Measurements from ENCODE around the gene CDK12.

- TF ChIP-seq, protein P1, sequence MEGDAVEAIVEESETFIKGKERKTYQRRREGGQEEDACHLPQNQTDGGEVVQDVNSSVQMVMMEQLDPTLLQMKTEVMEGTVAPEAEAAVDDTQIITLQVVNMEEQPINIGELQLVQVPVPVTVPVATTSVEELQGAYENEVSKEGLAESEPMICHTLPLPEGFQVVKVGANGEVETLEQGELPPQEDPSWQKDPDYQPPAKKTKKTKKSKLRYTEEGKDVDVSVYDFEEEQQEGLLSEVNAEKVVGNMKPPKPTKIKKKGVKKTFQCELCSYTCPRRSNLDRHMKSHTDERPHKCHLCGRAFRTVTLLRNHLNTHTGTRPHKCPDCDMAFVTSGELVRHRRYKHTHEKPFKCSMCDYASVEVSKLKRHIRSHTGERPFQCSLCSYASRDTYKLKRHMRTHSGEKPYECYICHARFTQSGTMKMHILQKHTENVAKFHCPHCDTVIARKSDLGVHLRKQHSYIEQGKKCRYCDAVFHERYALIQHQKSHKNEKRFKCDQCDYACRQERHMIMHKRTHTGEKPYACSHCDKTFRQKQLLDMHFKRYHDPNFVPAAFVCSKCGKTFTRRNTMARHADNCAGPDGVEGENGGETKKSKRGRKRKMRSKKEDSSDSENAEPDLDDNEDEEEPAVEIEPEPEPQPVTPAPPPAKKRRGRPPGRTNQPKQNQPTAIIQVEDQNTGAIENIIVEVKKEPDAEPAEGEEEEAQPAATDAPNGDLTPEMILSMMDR (conservative IDR thresholded peaks at IDR 0.05; ENCODE audit: low read length), result no peak
- TF ChIP-seq EZH2phosphoT487 (IDR thresholded peaks at IDR 0.05; ENCODE audit: borderline replicate concordance), result no peak
These were observed 22.9 kb downstream of the CDK12 start for GRCh38 chr17:39484178-39484577.
